GM18870 (cell line): ENCODE data around the gene POPDC2.
"Not testable (repeated sequence)": the region's sequence is repeated elsewhere in the genome, so short reads cannot be mapped to it uniquely, and the experiment has no call there.

Experiments
- ATAC-seq: cut with Tn5 transposase; IDR thresholded peaks from one replicate; pipeline ENCODE4 v1.9.1; 2021; ENCODE audit warnings: moderate library complexity; ENCODE audit not compliant: unreplicated experiment

Gene POPDC2

GRCh38 chr3:119616056-119616455 lies 44.3 kb downstream of the POPDC2 start:
- ATAC-seq = no peak

- no peak for ATAC-seq
Measured at GRCh38 chr3:119613872-119614271, 46.5 kb downstream of the POPDC2 start.

GRCh38 chr3:119613201-119613600 lies 47.2 kb downstream of the POPDC2 start:
- no peak for ATAC-seq

- ATAC-seq = no peak
Measured at GRCh38 chr3:119611664-119612063, 48.7 kb downstream of the POPDC2 start.

- no peak for ATAC-seq
Measured at GRCh38 chr3:119609301-119609700, 51.1 kb downstream of the POPDC2 start.

- ATAC-seq = no peak
Measured at GRCh38 chr3:119608405-119609000, 51.9 kb downstream of the POPDC2 start.

GRCh38 chr3:119604878-119605277 lies 55.5 kb downstream of the POPDC2 start:
- no peak for ATAC-seq

- ATAC-seq = no peak
Measured at GRCh38 chr3:119602676-119603075, 57.7 kb downstream of the POPDC2 start.

- peak; percentile 9 for ATAC-seq
Measured at GRCh38 chr3:119601154-119601553, 59.2 kb downstream of the POPDC2 start.

- ATAC-seq = peak; percentile 41
Measured at GRCh38 chr3:119600732-119601131, 59.7 kb downstream of the POPDC2 start.

- no peak for ATAC-seq
Measured at GRCh38 chr3:119599558-119600174, 60.7 kb downstream of the POPDC2 start.

- peak; percentile 56 for ATAC-seq
Measured at GRCh38 chr3:119598410-119599098, 61.8 kb downstream of the POPDC2 start.

GRCh38 chr3:119597548-119598288 lies 62.7 kb downstream of the POPDC2 start, which contains the start of gene PLA1A:
Gene PLA1A (plus strand): TSS chr3:119597885. CDS start chr3:119597914, 29 bp downstream.
- ATAC-seq = peak; percentile 6

- ATAC-seq = no peak
Measured at GRCh38 chr3:119596398-119596797, 64.0 kb downstream of the POPDC2 start.

- no peak for ATAC-seq
Measured at GRCh38 chr3:119595639-119596334, 64.6 kb downstream of the POPDC2 start.

GRCh38 chr3:119594929-119595328 lies 65.5 kb downstream of the POPDC2 start:
- ATAC-seq = not testable (repeated sequence)

- ATAC-seq = no peak
Measured at GRCh38 chr3:119594066-119594465, 66.3 kb downstream of the POPDC2 start.

GRCh38 chr3:119592861-119593260 lies 67.5 kb downstream of the POPDC2 start:
- ATAC-seq = no peak
